GM12892 (cell line): Measurements from ENCODE around the gene CCDC92.

Experiments used
- POLR2A ChIP-seq: IDR thresholded peaks from 2 replicates; pipeline ENCODE4 v1.6.1; 2011; ENCODE audit warnings: low read depth, low read length, control low read depth
- POLR2AphosphoS5 ChIP-seq: IDR thresholded peaks from 2 replicates; pipeline ENCODE4 v1.6.1; 2011; ENCODE audit warnings: low read depth, low read length, control low read depth

DNA sequence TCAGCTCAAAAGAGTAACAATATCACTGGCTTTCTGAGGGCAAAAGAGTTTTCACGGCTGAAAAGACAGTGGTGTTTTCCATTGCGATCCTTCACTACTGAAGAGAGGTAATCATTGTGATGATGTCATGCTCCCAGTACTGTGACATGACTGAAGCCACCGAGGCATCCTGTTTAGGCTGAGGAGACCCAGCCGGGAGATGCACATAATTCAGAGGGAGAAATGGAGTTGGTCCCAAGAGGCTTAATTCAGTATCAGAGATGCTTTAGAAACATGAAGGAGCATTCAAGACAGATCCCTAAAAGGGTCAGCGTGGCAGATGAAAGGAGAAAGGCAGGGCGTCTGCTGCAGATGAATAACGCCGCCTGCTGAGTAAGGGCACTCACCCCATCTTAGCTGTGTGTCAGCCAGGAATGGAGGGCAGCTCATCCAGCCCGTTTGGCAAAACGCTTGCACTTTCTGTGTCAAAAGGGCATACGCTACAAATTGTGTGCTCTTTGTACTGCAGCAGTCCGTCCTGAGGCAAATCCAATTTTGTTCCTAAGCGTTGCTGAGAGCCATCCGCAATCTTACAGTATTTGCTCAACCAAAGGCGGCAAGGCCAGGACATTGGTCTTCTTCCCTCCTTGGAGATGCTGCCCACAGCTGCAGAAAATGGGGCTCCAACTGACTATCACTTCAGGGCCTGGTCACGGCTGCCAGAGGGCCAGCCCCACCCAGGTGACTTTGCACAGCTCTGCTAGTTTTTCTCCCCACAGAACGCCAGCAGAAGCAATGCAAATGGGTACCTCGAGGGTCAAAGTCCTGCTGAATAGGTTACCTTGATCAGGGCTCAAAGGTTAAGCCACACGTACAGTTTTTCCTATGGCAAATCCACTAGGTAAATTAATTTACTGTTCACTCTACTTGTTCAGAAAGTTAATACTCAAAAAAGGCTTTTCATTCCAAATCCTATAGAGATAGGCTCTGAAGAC, 23.5 kb downstream of the CCDC92 start:
- no peak for TF ChIP-seq POLR2A
- TF ChIP-seq POLR2AphosphoS5: no peak
